Renal cortex interstitium (tissue), 11 donors: Measurements from ENCODE around the gene TAGLN2. TPM values are rescaled to one million over a fixed set of nuclear protein-coding genes. Genes with fewer than 3 reads are reported as not detected.

Source experiments
- DNase-seq, 11 donors: peaks; one replicate each; pipeline ENCODE4 v3.0.0-alpha.2; 2013; ENCODE audit warnings: low read depth in 9 of 11, low spot score in 4 of 11; ENCODE audit errors: extremely low read depth in 1 of 11
- polyA plus RNA-seq, 3 donors: library from polyadenylated mRNA; unstranded; fragments of 120-200 nt; gene quantifications; one replicate each; pipeline ENCODE4 v1.2.1, GENCODE V29; 2013; ENCODE audit not compliant: insufficient read length in 3 of 3

Gene TAGLN2
- polyA plus RNA-seq, 3 donors, result 119 to 150 (median 126) TPM

- no peak for DNase-seq
Measured at GRCh38 chr1:159868766-159869165, 56.5 kb downstream of the TAGLN2 start.

Other genes with a start within 250 kb of the TAGLN2 start
- not detected for gene CRP, start 210.9 kb downstream of the TAGLN2 start, polyA plus RNA-seq
- gene DUSP23, start 144.5 kb downstream of the TAGLN2 start, polyA plus RNA-seq, result 10 to 100 TPM; 22.1 to 34.1 (median 31.5) TPM
- gene FCRL6, start 123.1 kb downstream of the TAGLN2 start, polyA plus RNA-seq, result under 1 TPM; 0.19 to 0.32 (median 0.20) TPM
- gene SLAMF8, start 98.6 kb downstream of the TAGLN2 start, polyA plus RNA-seq, result under 1 TPM; 0.65 to 0.96 (median 0.91) TPM
- 1 to 10 TPM in 1 of 3 donors, under 1 TPM in 2; 0.30 to 1.2 (median 0.32) TPM for gene VSIG8, start 62.9 kb downstream of the TAGLN2 start, polyA plus RNA-seq
- gene CFAP45, start 25.3 kb downstream of the TAGLN2 start, polyA plus RNA-seq, result 1 to 10 TPM; 3.0 to 4.4 (median 3.1) TPM
- gene IGSF9, start 20.1 kb upstream of the TAGLN2 start, polyA plus RNA-seq, result 10 to 100 TPM; 12.7 to 19.9 (median 18.1) TPM
- not detected for gene SLAMF9, start 28.7 kb upstream of the TAGLN2 start, polyA plus RNA-seq
- gene PIGM, start 106.5 kb upstream of the TAGLN2 start, polyA plus RNA-seq, result 10 to 100 TPM; 11.7 to 13.0 (median 12.4) TPM
- 10 to 100 TPM; 19.8 to 25.3 (median 20.0) TPM for gene KCNJ10, start 144.7 kb upstream of the TAGLN2 start, polyA plus RNA-seq
- gene KCNJ9, start 156.0 kb upstream of the TAGLN2 start, polyA plus RNA-seq, result under 1 TPM; 0.05 to 0.13 (median 0.09) TPM
- 10 to 100 TPM; 26.0 to 40.5 (median 37.1) TPM for gene IGSF8, start 173.1 kb upstream of the TAGLN2 start, polyA plus RNA-seq
- 1 to 10 TPM; 4.2 to 4.9 (median 4.7) TPM for gene ATP1A2, start 190.3 kb upstream of the TAGLN2 start, polyA plus RNA-seq
- gene ATP1A4, start 226.1 kb upstream of the TAGLN2 start, polyA plus RNA-seq, result under 1 TPM; 0.11 to 0.32 (median 0.12) TPM